Nephron (organoid): Measurements from ENCODE around the gene SYNE4.

Experiments used
- H3K27ac Mint-ChIP-seq, 3 experiments: 2 replicates each; pipeline ENCODE4 v1.8.0; 2020; ENCODE audit warnings: mixed read lengths in 3 of 3, mild to moderate bottlenecking in 2 of 3, moderate library complexity in 1 of 3
- H3K27me3 Mint-ChIP-seq: 2 replicates; pipeline ENCODE4 v1.8.0; 2021; ENCODE audit warnings: low read depth, mild to moderate bottlenecking, moderate library complexity, mixed read lengths
- H3K36me3 Mint-ChIP-seq: 2 replicates; pipeline ENCODE4 v1.8.0; 2020; ENCODE audit warnings: low read depth, mixed read lengths
- H3K4me1 Mint-ChIP-seq: 2 replicates; pipeline ENCODE4 v1.8.0; 2020; ENCODE audit warnings: mixed read lengths
- H3K4me3 Mint-ChIP-seq, 3 experiments: 2 replicates each; pipeline ENCODE4 v1.8.0; 2020; ENCODE audit warnings: mild to moderate bottlenecking in 3 of 3, mixed read lengths in 3 of 3, moderate library complexity in 2 of 3
- H3K9me3 Mint-ChIP-seq: 2 replicates; pipeline ENCODE4 v1.8.0; 2020; ENCODE audit warnings: mixed read lengths
- CTCF ChIP-seq, 3 experiments: fragments of 200-600 bp; sonication (generic); IDR thresholded peaks; one replicate each; pipeline ENCODE4 v1.5.0; 2021; ENCODE audit warnings: antibody characterized with exemption in 3 of 3; ENCODE audit not compliant: unreplicated experiment in 3 of 3

SYNE4 gene

GRCh38 chr19:36006955-36007354 lies 1.7 kb downstream of the SYNE4 start:
- Mint-ChIP-seq H3K36me3 (peaks cover 9% of the 10 kb centered on the region), H3K4me1 (peaks cover 9% of the 10 kb centered on the region), H3K4me3 (no peak overlapping the region), H3K27me3 (peaks cover 16% of the 10 kb centered on the region), H3K9me3 (no peaks in the 10 kb centered on the region), H3K27ac (no peak overlapping the region)
- no peak for TF ChIP-seq CTCF (IDR thresholded peaks at IDR 0.05; ENCODE audit: unreplicated experiment in 3 of 3)

- Mint-ChIP-seq H3K27ac (no peak overlapping the region), H3K27me3 (peaks cover 4% of the 10 kb centered on the region), H3K4me1 (no peaks in the 10 kb centered on the region), H3K4me3 (no peak overlapping the region), H3K9me3 (no peaks in the 10 kb centered on the region), H3K36me3 (peaks cover 12% of the 10 kb centered on the region)
- TF ChIP-seq CTCF (IDR thresholded peaks at IDR 0.05; ENCODE audit: unreplicated experiment in 3 of 3): no peak
These were observed 5.3 kb downstream of the SYNE4 start for GRCh38 chr19:36003284-36003683.

- peaks cover 17% of the 10 kb centered on the region for H3K36me3 Mint-ChIP-seq
- peaks cover 4% of the 10 kb centered on the region for H3K27me3 Mint-ChIP-seq
- no peaks in the 10 kb centered on the region for H3K9me3 Mint-ChIP-seq
- peaks cover 7% of the 10 kb centered on the region for H3K4me1 Mint-ChIP-seq
- H3K4me3 Mint-ChIP-seq: no peak overlapping the region
- no peak overlapping the region for H3K27ac Mint-ChIP-seq
- TF ChIP-seq CTCF (IDR thresholded peaks at IDR 0.05; ENCODE audit: unreplicated experiment in 3 of 3): no peak
These were observed 7.0 kb downstream of the SYNE4 start for GRCh38 chr19:36001605-36002004.

- H3K4me1 Mint-ChIP-seq: peaks cover 21% of the 10 kb centered on the region
- no peak for TF ChIP-seq CTCF (IDR thresholded peaks at IDR 0.05; ENCODE audit: unreplicated experiment in 3 of 3)
- peaks cover 8% of the 10 kb centered on the region for H3K36me3 Mint-ChIP-seq
- no peaks in the 10 kb centered on the region for H3K27me3 Mint-ChIP-seq
- H3K9me3 Mint-ChIP-seq: no peaks in the 10 kb centered on the region
- peak overlapping the region in 1 of 3 experiments; percentile 22 for H3K27ac Mint-ChIP-seq
- peak overlapping the region; percentile 86 to 92 (median 88) for H3K4me3 Mint-ChIP-seq
These were observed 11.8 kb downstream of the SYNE4 start for GRCh38 chr19:35996777-35997176.

GRCh38 chr19:35995048-35995993 lies 13.3 kb downstream of the SYNE4 start, which contains the start of gene SDHAF1:
Gene SDHAF1 (plus strand): TSS chr19:35995188. CDS start chr19:35995275, 87 bp downstream.
- peak within 1 kb of the TSS; percentile 88 to 94 (median 93) for H3K4me3 Mint-ChIP-seq
- H3K27me3 Mint-ChIP-seq: no peaks in the 10 kb centered on the region

More at GRCh38 chr19:35995048-35995993, 13.3 kb downstream of the SYNE4 start, which contains the start of gene SDHAF1:
- Mint-ChIP-seq H3K27ac (peak within 1 kb of the TSS; percentile 64 to 96 (median 94)), H3K9me3 (no peaks in the 10 kb centered on the region), H3K4me1 (peaks cover 21% of the 10 kb centered on the region), H3K36me3 (peaks cover 5% of the 10 kb centered on the region)
- no peak for TF ChIP-seq CTCF (IDR thresholded peaks at IDR 0.05; ENCODE audit: unreplicated experiment in 3 of 3)
